Measurements from ENCODE around the gene TAPT1.
"Not testable (repeated sequence)": the region's sequence is repeated elsewhere in the genome, so short reads cannot be mapped to it uniquely, and the experiment has no call there.

The TAPT1 gene

DNA sequence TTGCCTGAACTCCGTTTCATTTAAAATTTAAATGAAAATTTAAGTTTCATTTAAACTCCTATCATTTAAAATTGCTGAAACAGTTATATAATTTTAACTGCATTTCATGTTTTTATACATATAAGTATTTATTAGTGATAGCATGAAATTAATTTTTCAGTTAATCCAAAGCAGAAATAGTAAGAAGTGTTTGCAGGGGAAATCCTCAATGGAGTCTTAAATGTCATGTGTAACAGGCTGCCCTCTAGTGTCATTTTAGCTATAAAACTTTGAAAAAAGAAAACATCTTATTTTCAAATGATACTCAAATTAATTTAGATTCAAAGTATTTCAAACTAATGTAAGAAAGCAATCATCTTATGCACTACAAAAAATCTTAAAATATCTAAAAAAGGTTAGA lies 27.2 kb downstream of the TAPT1 start:
- H3K4me3 ChIP-seq (ENCODE audit: low read length in 2 of 2) = no peak overlapping the region
- H3K9ac ChIP-seq (ENCODE audit: low read depth in 1 of 2, low read length in 2 of 2) = no peak overlapping the region
- H3K4me1 ChIP-seq (ENCODE audit: control insufficient read depth in 2 of 2, insufficient read depth in 2 of 2, low read length in 2 of 2) = peaks cover 5 to 9% of the 10 kb centered on the region in 2 donors
- H3K9me3 ChIP-seq (ENCODE audit: control insufficient read depth in 2 of 2, low read length in 2 of 2) = no peaks in the 10 kb centered on the region
- peaks cover 0 to 10% of the 10 kb centered on the region in 2 donors for H3K36me3 ChIP-seq (ENCODE audit: control insufficient read depth in 2 of 2, insufficient read depth in 2 of 2, low read length in 2 of 2)
- no peaks in the 10 kb centered on the region for H3K27me3 ChIP-seq (ENCODE audit: control insufficient read depth in 2 of 2, insufficient read depth in 2 of 2, low read length in 2 of 2)
- H3K27ac ChIP-seq (ENCODE audit: low read depth in 2 of 2, low read length in 2 of 2) = no peak overlapping the region

DNA sequence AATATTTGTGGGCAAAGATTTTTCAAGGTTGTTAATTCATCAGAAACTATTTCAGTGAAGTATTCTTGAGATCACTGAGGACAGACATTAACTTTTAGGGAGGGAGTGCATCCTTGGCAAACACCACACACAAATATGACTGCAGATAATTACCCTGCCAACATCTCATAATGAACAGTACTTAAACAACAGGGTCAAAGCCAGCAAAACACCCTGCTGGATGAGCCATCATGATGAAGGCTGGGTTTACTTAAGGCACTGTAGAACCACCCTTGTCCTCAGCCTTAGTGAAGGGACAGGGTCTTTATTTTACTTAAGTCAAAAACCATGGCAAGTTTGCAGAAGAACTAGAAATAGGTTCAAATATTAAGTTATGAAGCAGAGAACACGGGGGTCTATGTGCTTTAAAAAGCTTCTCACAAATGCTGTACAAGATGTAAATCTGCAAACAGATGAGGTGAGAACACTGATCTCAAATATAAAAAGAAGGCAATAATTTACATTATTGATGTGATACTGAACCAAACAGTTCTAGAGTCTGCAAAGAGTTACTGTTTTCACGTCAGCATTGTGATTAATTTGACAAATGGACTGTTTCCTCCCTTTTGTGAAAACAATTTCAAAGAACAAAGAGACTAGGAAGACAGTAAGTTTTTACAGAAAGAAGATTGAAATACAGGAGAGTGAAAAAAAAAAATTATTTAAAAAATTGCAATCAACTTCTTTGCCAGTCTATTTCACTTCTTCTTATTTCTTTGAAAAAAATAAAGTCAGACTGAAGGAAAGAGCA lies 28.2 kb downstream of the TAPT1 start:
- H3K4me1 ChIP-seq (ENCODE audit: control insufficient read depth in 2 of 2, insufficient read depth in 2 of 2, low read length in 2 of 2) = peaks cover 5 to 9% of the 10 kb centered on the region in 2 donors
- H3K27ac ChIP-seq (ENCODE audit: low read depth in 2 of 2, low read length in 2 of 2) = no peak overlapping the region
- H3K9ac ChIP-seq (ENCODE audit: low read depth in 1 of 2, low read length in 2 of 2) = no peak overlapping the region
- H3K36me3 ChIP-seq (ENCODE audit: control insufficient read depth in 2 of 2, insufficient read depth in 2 of 2, low read length in 2 of 2) = peaks cover 0 to 7% of the 10 kb centered on the region in 2 donors
- H3K9me3 ChIP-seq (ENCODE audit: control insufficient read depth in 2 of 2, low read length in 2 of 2) = no peaks in the 10 kb centered on the region
- H3K4me3 ChIP-seq (ENCODE audit: low read length in 2 of 2) = no peak overlapping the region
- no peaks in the 10 kb centered on the region for H3K27me3 ChIP-seq (ENCODE audit: control insufficient read depth in 2 of 2, insufficient read depth in 2 of 2, low read length in 2 of 2)

DNA sequence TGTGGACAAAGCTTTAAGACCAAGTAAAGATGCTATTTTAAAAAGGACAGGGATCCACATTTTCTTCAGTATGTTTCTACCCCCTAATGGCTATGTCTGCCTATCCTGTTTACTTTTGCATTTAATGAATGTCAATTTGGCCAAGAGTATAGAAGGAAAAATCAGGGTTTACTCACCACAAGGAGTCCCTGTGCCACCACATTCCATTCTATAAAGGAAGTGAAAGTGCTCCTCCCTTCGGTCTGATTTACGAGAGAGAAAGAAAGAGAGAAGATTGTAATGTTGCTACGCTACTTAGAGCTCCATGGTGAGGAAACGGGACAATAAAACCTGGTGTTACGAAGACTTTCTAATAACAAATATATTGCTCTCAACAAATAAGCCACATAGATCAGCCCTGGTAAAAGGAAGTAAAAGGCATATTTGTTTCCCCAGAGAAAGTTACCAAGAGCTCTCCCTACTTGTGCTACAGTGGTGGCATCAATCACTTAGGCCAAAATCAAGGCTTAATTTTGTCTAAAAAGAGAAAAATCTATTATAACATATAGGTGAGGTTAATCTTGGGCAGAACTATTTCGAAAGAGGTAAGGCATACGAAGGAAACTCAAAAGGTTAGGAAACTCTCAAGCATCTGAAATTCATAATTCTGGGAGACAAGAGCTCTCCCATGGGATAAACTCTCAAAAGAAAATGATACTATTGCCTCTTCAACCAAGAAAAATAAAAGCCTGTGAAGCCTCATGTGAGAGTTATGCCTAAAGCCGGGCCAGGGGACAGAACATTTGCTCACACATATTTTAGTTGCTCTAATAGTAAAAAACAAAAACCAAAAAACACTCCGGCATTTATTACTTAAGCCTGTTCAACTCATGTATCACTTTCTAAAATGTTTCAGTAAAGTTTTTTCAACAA lies 29.5 kb downstream of the TAPT1 start:
- Histone ChIP-seq H3K4me3 (ENCODE audit: low read length in 2 of 2) (peak overlapping the region; percentile 36 to 51), H3K4me1 (ENCODE audit: control insufficient read depth in 2 of 2, insufficient read depth in 2 of 2, low read length in 2 of 2) (peaks cover 5 to 9% of the 10 kb centered on the region in 2 donors)

DNA sequence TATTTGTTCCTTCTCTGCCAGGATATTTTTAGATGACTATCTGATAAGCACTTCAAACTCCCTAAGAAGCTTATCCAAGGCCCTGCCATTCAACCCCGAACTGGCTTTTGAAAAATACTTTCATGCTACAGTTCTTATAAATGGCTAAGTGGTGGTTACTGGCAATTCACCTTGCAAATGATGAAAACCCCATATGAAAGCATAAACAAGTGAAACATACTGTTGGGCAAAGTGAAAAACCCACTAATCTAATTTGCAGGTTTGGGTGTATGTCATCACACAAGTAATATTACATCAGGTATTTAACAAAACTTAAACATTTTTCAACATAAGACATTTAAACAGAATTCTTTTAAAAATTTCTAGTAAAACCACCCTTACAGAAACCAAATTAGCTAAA lies 31.1 kb downstream of the TAPT1 start:
- Histone ChIP-seq H3K27ac (ENCODE audit: low read depth in 2 of 2, low read length in 2 of 2) (no peak overlapping the region), H3K9me3 (ENCODE audit: control insufficient read depth in 2 of 2, low read length in 2 of 2) (no peaks in the 10 kb centered on the region), H3K4me1 (ENCODE audit: control insufficient read depth in 2 of 2, insufficient read depth in 2 of 2, low read length in 2 of 2) (peaks cover 5 to 9% of the 10 kb centered on the region in 2 donors)

More for the DNA sequence above, 29.5 kb downstream of the TAPT1 start:
- Histone ChIP-seq H3K27me3 (ENCODE audit: control insufficient read depth in 2 of 2, insufficient read depth in 2 of 2, low read length in 2 of 2) (no peaks in the 10 kb centered on the region), H3K9ac (ENCODE audit: low read depth in 1 of 2, low read length in 2 of 2) (no peak overlapping the region), H3K36me3 (ENCODE audit: control insufficient read depth in 2 of 2, insufficient read depth in 2 of 2, low read length in 2 of 2) (peaks cover 0 to 5% of the 10 kb centered on the region in 2 donors), H3K27ac (ENCODE audit: low read depth in 2 of 2, low read length in 2 of 2) (peak overlapping the region; percentile 0 to 20), H3K9me3 (ENCODE audit: control insufficient read depth in 2 of 2, low read length in 2 of 2) (no peaks in the 10 kb centered on the region)

DNA sequence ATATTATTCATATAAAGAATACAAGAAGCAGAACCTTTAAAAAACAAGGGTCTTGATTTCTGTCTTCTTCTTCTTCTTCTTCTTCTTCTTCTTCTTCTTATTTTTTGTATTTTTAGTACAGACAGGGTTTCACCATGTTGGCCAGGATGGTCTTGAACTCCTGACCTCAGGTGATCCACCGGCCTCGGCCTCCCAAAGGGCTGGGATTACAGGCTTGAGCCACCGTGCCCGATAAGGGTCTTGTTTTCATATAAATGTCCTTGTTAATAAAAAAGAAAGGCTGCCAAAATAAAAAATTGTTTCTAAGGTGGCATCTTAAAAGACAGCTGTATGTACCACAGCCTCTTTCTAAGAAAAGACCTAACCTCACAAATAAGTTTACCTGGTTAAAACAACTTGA lies 31.5 kb downstream of the TAPT1 start:
- not testable (repeated sequence) for H3K27ac ChIP-seq (ENCODE audit: low read depth in 2 of 2, low read length in 2 of 2); H3K9me3 ChIP-seq (ENCODE audit: control insufficient read depth in 2 of 2, low read length in 2 of 2); H3K27me3 ChIP-seq (ENCODE audit: control insufficient read depth in 2 of 2, insufficient read depth in 2 of 2, low read length in 2 of 2); H3K4me3 ChIP-seq (ENCODE audit: low read length in 2 of 2); H3K4me1 ChIP-seq (ENCODE audit: control insufficient read depth in 2 of 2, insufficient read depth in 2 of 2, low read length in 2 of 2); H3K9ac ChIP-seq (ENCODE audit: low read depth in 1 of 2, low read length in 2 of 2)
- peaks cover 8 to 13% of the 10 kb centered on the region in 2 donors for H3K36me3 ChIP-seq (ENCODE audit: control insufficient read depth in 2 of 2, insufficient read depth in 2 of 2, low read length in 2 of 2)

More for the DNA sequence above, 31.1 kb downstream of the TAPT1 start:
- no peak overlapping the region for H3K4me3 ChIP-seq (ENCODE audit: low read length in 2 of 2)
- no peak overlapping the region for H3K9ac ChIP-seq (ENCODE audit: low read depth in 1 of 2, low read length in 2 of 2)
- H3K36me3 ChIP-seq (ENCODE audit: control insufficient read depth in 2 of 2, insufficient read depth in 2 of 2, low read length in 2 of 2) = peaks cover 5 to 9% of the 10 kb centered on the region in 2 donors
- no peaks in the 10 kb centered on the region for H3K27me3 ChIP-seq (ENCODE audit: control insufficient read depth in 2 of 2, insufficient read depth in 2 of 2, low read length in 2 of 2)

DNA sequence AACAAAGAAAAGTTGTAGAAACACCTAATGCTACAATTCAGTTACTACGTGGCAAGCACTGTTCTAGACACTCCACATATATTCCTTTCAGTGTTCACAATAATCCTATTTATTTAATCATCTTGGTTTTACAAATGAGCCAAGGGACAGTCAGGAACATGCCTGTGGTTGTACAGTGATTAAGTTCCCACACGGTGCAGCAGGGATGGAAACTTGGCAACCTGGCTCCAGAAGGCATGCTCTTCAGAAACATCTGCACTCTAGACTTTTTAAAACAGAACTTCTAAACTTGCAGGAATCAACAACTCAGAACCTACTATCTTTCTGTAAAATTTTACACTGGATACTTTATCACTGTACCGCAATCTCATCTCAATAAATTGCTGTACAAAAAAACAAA lies 32.1 kb downstream of the TAPT1 start:
- Histone ChIP-seq H3K36me3 (ENCODE audit: control insufficient read depth in 2 of 2, insufficient read depth in 2 of 2, low read length in 2 of 2) (peaks cover 12 to 18% of the 10 kb centered on the region in 2 donors), H3K4me3 (ENCODE audit: low read length in 2 of 2) (no peak overlapping the region), H3K27ac (ENCODE audit: low read depth in 2 of 2, low read length in 2 of 2) (no peak overlapping the region), H3K4me1 (ENCODE audit: control insufficient read depth in 2 of 2, insufficient read depth in 2 of 2, low read length in 2 of 2) (peaks cover 5 to 9% of the 10 kb centered on the region in 2 donors), H3K9ac (ENCODE audit: low read depth in 1 of 2, low read length in 2 of 2) (no peak overlapping the region), H3K27me3 (ENCODE audit: control insufficient read depth in 2 of 2, insufficient read depth in 2 of 2, low read length in 2 of 2) (no peaks in the 10 kb centered on the region), H3K9me3 (ENCODE audit: control insufficient read depth in 2 of 2, low read length in 2 of 2) (no peaks in the 10 kb centered on the region)

DNA sequence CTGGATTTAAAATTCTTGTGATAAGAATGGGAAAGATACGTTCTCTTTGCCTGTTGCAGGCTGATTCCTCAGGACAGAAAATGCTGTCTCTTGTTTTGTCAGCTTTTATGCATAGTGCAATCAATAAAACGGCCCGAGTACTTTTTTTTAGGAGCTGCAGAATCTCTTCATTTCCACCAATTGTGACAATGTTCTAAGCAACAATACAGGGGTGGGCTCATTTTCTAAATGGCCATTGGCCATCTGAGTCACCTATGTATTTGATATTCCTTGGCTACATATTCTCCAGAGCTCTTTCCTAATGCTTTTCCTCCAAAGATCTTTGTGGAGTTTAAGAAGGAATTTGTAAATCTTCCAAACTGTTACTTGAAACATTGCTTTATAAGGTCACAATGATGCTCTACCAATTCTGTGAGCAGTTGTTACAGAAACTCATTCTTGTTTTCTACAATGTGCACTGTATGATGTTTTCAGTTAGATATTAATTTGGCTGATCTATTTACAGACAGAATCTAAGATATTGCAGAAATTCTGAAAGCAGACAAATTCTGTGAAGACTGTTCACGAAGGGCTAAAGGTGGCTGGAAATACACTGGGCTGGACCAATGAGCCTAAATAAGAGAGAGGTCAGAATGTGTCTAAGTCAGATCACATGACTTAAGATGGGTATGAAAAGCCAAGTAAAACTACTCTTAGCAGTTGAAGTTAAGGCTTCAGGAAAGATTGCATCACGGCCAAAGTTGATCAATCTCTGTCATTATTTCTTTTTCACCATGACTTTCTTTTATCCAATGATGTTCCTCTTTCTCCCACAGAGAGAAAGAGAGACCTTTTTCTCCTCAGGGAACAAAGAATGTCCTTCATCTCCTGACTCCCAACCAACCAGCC lies 33.4 kb downstream of the TAPT1 start:
- no peaks in the 10 kb centered on the region for H3K9me3 ChIP-seq (ENCODE audit: control insufficient read depth in 2 of 2, low read length in 2 of 2)
- H3K4me1 ChIP-seq (ENCODE audit: control insufficient read depth in 2 of 2, insufficient read depth in 2 of 2, low read length in 2 of 2) = peaks cover 5 to 9% of the 10 kb centered on the region in 2 donors
- peak overlapping the region in 1 of 2 donors; percentile 18 for H3K27ac ChIP-seq (ENCODE audit: low read depth in 2 of 2, low read length in 2 of 2)
- no peak overlapping the region for H3K4me3 ChIP-seq (ENCODE audit: low read length in 2 of 2)
- H3K9ac ChIP-seq (ENCODE audit: low read depth in 1 of 2, low read length in 2 of 2) = no peak overlapping the region
- peaks cover 15 to 18% of the 10 kb centered on the region in 2 donors for H3K36me3 ChIP-seq (ENCODE audit: control insufficient read depth in 2 of 2, insufficient read depth in 2 of 2, low read length in 2 of 2)
- no peaks in the 10 kb centered on the region for H3K27me3 ChIP-seq (ENCODE audit: control insufficient read depth in 2 of 2, insufficient read depth in 2 of 2, low read length in 2 of 2)

DNA sequence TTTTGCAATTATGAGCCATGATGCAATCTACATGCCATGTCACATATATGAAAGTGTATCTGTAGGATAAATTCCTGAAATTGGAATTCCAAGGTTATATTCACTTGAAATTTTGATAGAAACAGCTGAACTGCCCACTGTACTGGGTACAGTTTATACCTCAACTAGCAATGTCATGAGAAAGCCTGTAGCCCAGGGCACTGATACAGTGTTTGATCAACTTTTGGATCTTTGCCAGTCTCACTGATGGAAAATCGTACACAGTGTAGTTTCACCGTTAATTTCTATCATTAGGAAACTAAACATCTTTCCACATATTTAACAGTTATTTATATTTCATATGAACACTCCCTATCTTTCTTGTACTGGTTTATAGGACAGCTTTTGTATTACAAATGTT lies 34.2 kb downstream of the TAPT1 start:
- Histone ChIP-seq H3K9ac (ENCODE audit: low read depth in 1 of 2, low read length in 2 of 2) (no peak overlapping the region), H3K4me1 (ENCODE audit: control insufficient read depth in 2 of 2, insufficient read depth in 2 of 2, low read length in 2 of 2) (peaks cover 4 to 9% of the 10 kb centered on the region in 2 donors), H3K4me3 (ENCODE audit: low read length in 2 of 2) (no peak overlapping the region), H3K9me3 (ENCODE audit: control insufficient read depth in 2 of 2, low read length in 2 of 2) (no peaks in the 10 kb centered on the region), H3K27ac (ENCODE audit: low read depth in 2 of 2, low read length in 2 of 2) (no peak overlapping the region), H3K36me3 (ENCODE audit: control insufficient read depth in 2 of 2, insufficient read depth in 2 of 2, low read length in 2 of 2) (peaks cover 18 to 19% of the 10 kb centered on the region in 2 donors), H3K27me3 (ENCODE audit: control insufficient read depth in 2 of 2, insufficient read depth in 2 of 2, low read length in 2 of 2) (no peaks in the 10 kb centered on the region)

DNA sequence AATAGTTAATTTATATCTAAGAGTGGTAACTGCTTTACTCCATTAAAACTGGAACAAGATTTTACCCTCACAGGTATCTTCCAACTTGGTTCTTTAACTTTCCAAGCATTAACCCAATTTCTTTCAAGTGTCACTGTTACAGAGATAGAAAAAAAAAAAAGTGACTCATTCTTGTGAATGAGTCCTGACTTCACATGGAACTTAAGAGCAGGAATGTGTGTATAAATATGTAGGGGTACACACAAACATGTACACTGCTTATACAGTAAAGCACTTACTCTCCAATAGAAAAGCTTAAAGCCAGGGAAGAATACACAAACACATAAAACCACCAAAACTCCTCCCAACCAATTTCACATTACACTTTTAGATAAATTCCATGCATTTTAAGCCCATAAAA lies 38.8 kb downstream of the TAPT1 start:
- no peak overlapping the region for H3K9ac ChIP-seq (ENCODE audit: low read depth in 1 of 2, low read length in 2 of 2)
- no peak overlapping the region for H3K27ac ChIP-seq (ENCODE audit: low read depth in 2 of 2, low read length in 2 of 2)
- no peaks in the 10 kb centered on the region for H3K27me3 ChIP-seq (ENCODE audit: control insufficient read depth in 2 of 2, insufficient read depth in 2 of 2, low read length in 2 of 2)
- H3K36me3 ChIP-seq (ENCODE audit: control insufficient read depth in 2 of 2, insufficient read depth in 2 of 2, low read length in 2 of 2) = peaks cover 23 to 33% of the 10 kb centered on the region in 2 donors
- H3K9me3 ChIP-seq (ENCODE audit: control insufficient read depth in 2 of 2, low read length in 2 of 2) = no peaks in the 10 kb centered on the region
- no peaks in the 10 kb centered on the region for H3K4me1 ChIP-seq (ENCODE audit: control insufficient read depth in 2 of 2, insufficient read depth in 2 of 2, low read length in 2 of 2)
- no peak overlapping the region for H3K4me3 ChIP-seq (ENCODE audit: low read length in 2 of 2)

All from mucosa of rectum (tissue), 2 donors.